H1 (cell line): ENCODE data around the gene DHCR7. TPM values are rescaled to one million over a fixed set of nuclear protein-coding genes. Genes with fewer than 3 reads are reported as not detected.

Experiments used
- CTCF ChIA-PET: fragments of 300-600 bp; sonication (Branson Sonifier 250); formaldehyde crosslinking; loops from one replicate; lab custom pipeline; 2021; ENCODE audit not compliant: partially characterized antibody; lab: Charles Lee
- POLR2A ChIA-PET: fragments of 300-600 bp; sonication (Branson Sonifier 250); formaldehyde crosslinking; loops from one replicate; lab custom pipeline; 2021; ENCODE audit warnings: inconsistent platforms; ENCODE audit not compliant: partially characterized antibody; lab: Charles Lee
- DNase-seq, 2 experiments: peaks; one replicate each; pipeline versions ENCODE4 v3.0.0 to v3.0.0-alpha.2; 2010 to 2022; ENCODE audit warnings: low spot score in 2 of 2, low read depth in 1 of 2, mixed read lengths in 1 of 2
- FAIRE-seq: peaks from 2 replicates; lab custom pipeline; 2011; peaks lifted over from hg19 to GRCh38; lab: Jason Lieb, UNC
- H2AFZ ChIP-seq: 2 replicates; pipeline ENCODE4 v1.8.1; 2012; ENCODE audit warnings: low read length, inconsistent platforms
- H2AK5ac ChIP-seq: 2 replicates; pipeline ENCODE4 v1.6.1; 2013; ENCODE audit warnings: low read depth, low read length
- H2BK120ac ChIP-seq: replicated peaks from 2 replicates; pipeline ENCODE3; 2013; ENCODE audit warnings: low read depth, low read length, inconsistent platforms
- H2BK12ac ChIP-seq: 2 replicates; pipeline ENCODE4 v1.6.1; 2013; ENCODE audit warnings: low read depth, low read length
- H2BK15ac ChIP-seq: 2 replicates; pipeline ENCODE4 v1.6.1; 2013; ENCODE audit warnings: low read length
- H2BK20ac ChIP-seq: 2 replicates; pipeline ENCODE4 v1.6.1; 2013; ENCODE audit warnings: low read length
- H2BK5ac ChIP-seq: 2 replicates; pipeline ENCODE4 v1.6.1; 2013; ENCODE audit warnings: low read depth, low read length
- H3K14ac ChIP-seq: 2 replicates; pipeline ENCODE4 v1.6.1; 2013; ENCODE audit warnings: inconsistent platforms; ENCODE audit not compliant: insufficient read length
- H3K18ac ChIP-seq: 2 replicates; pipeline ENCODE4 v1.6.1; 2013; ENCODE audit warnings: low read length; ENCODE audit errors: extremely low read depth
- H3K23ac ChIP-seq: 2 replicates; pipeline ENCODE4 v1.6.1; 2013; ENCODE audit warnings: inconsistent platforms; ENCODE audit not compliant: insufficient read length
- H3K23me2 ChIP-seq: 2 replicates; pipeline ENCODE4 v1.6.1; 2013; ENCODE audit warnings: low read depth, low read length
- H3K27ac ChIP-seq: 2 replicates; pipeline ENCODE4 v1.6.1; 2011; ENCODE audit warnings: low read depth, low read length, inconsistent platforms
- H3K27me3 ChIP-seq, 4 experiments: replicated peaks in 1 of 4; 1 replicate in 1 of 4; 2 replicates in 3 of 4; pipeline versions ENCODE4 v1.6.1 to v1.8.1; 2011 to 2013; ENCODE audit warnings: low read length in 3 of 4, mild to moderate bottlenecking in 3 of 4, inconsistent platforms in 2 of 4, mixed read lengths in 2 of 4, moderate library complexity in 1 of 4; ENCODE audit not compliant: control insufficient read depth in 3 of 4, insufficient read depth in 3 of 4; ENCODE audit errors: extremely low read depth in 1 of 4
- H3K36me3 ChIP-seq, 4 experiments: 2 replicates each; pipeline versions ENCODE4 v1.6.1 to v1.8.1; 2011 to 2013; ENCODE audit warnings: mild to moderate bottlenecking in 4 of 4, low read length in 3 of 4, moderate library complexity in 2 of 4, control low read depth in 1 of 4, inconsistent platforms in 1 of 4; ENCODE audit not compliant: insufficient read depth in 4 of 4, control insufficient read depth in 2 of 4
- H3K4ac ChIP-seq: replicated peaks from 2 replicates; pipeline ENCODE3; 2013; ENCODE audit warnings: low read length, low read depth, mixed read lengths, inconsistent platforms; ENCODE audit not compliant: insufficient read length
- H3K4me1 ChIP-seq, 4 experiments: replicated peaks in 1 of 4; 1 replicate in 1 of 4; 2 replicates in 3 of 4; pipeline versions ENCODE4 v1.6.1 to v1.8.1; 2011 to 2013; ENCODE audit warnings: low read length in 3 of 4, inconsistent platforms in 2 of 4, mixed read lengths in 1 of 4; ENCODE audit not compliant: insufficient read depth in 4 of 4, control insufficient read depth in 3 of 4
- H3K4me2 ChIP-seq, 2 experiments: 2 replicates each; pipeline versions ENCODE4 v1.6.1 to v1.8.1; 2011 to 2013; ENCODE audit warnings: low read depth in 2 of 2, low read length in 2 of 2, control low read depth in 1 of 2, inconsistent platforms in 1 of 2, mild to moderate bottlenecking in 1 of 2; ENCODE audit not compliant: insufficient read depth in 1 of 2
- H3K4me3 ChIP-seq, 4 experiments: fragments of 200-600, 300-600 bp in 1 of 4; sonication (generic), shearing (Covaris generic), sonication (Bioruptor Twin) in 1 of 4; 2 replicates each; pipeline versions ENCODE4 v1.5.1 to v1.8.1; 2011 to 2016; ENCODE audit warnings: low read length in 4 of 4, low read depth in 3 of 4, control low read depth in 2 of 4, inconsistent platforms in 2 of 4, mild to moderate bottlenecking in 2 of 4, mixed read lengths in 1 of 4, moderate library complexity in 1 of 4; ENCODE audit not compliant: insufficient read depth in 2 of 4; ENCODE audit errors: extremely low read depth in 1 of 4
- H3K56ac ChIP-seq: replicated peaks from 2 replicates; pipeline ENCODE3; 2013; ENCODE audit warnings: low read depth, mild to moderate bottlenecking, mixed read lengths, low read length, inconsistent platforms; ENCODE audit not compliant: insufficient read length
- H3K79me1 ChIP-seq: 2 replicates; pipeline ENCODE4 v1.6.1; 2013; ENCODE audit warnings: low read depth, low read length, control low read depth
- H3K79me2 ChIP-seq, 2 experiments: 2 replicates each; pipeline versions ENCODE4 v1.6.1 to v1.8.1; 2012 to 2013; ENCODE audit warnings: low read length in 2 of 2, mild to moderate bottlenecking in 2 of 2, inconsistent platforms in 1 of 2; ENCODE audit not compliant: insufficient read depth in 2 of 2, control insufficient read depth in 1 of 2
- H3K9ac ChIP-seq, 4 experiments: replicated peaks in 1 of 4; 1 replicate in 1 of 4; 2 replicates in 3 of 4; pipeline versions ENCODE4 v1.6.1 to v1.8.1; 2011 to 2013; ENCODE audit warnings: low read depth in 3 of 4, low read length in 3 of 4, control low read depth in 2 of 4, mild to moderate bottlenecking in 2 of 4, moderate library complexity in 2 of 4, inconsistent platforms in 1 of 4; ENCODE audit errors: extremely low read depth in 1 of 4
- H3K9me3 ChIP-seq, 2 experiments: 2 replicates each; pipeline versions ENCODE4 v1.6.1 to v1.8.1; 2012 to 2013; ENCODE audit warnings: mild to moderate bottlenecking in 2 of 2, moderate library complexity in 2 of 2, control low read depth in 1 of 2, inconsistent platforms in 1 of 2, low read depth in 1 of 2, low read length in 1 of 2, mixed read lengths in 1 of 2; ENCODE audit not compliant: insufficient read depth in 2 of 2
- H4K20me1 ChIP-seq, 2 experiments: replicated peaks in 1 of 2; 2 replicates each; pipeline versions ENCODE3 to v1.8.1; 2011 to 2013; ENCODE audit warnings: inconsistent platforms in 2 of 2, low read length in 2 of 2, mild to moderate bottlenecking in 1 of 2; ENCODE audit not compliant: insufficient read depth in 2 of 2, control insufficient read depth in 1 of 2
- H4K5ac ChIP-seq: 2 replicates; pipeline ENCODE4 v1.6.1; 2013; ENCODE audit warnings: low read length, low read depth, mixed read lengths, inconsistent platforms; ENCODE audit not compliant: insufficient read length
- H4K8ac ChIP-seq: 2 replicates; pipeline ENCODE4 v1.8.0; 2013; ENCODE audit warnings: mild to moderate bottlenecking, moderate library complexity, low read length, inconsistent platforms; ENCODE audit not compliant: insufficient read depth; ENCODE audit errors: extremely low read depth
- H4K91ac ChIP-seq: replicated peaks from 2 replicates; pipeline ENCODE3; 2013; ENCODE audit warnings: low read length, mixed read lengths, inconsistent platforms; ENCODE audit not compliant: insufficient read length
- GTF2F1 ChIP-seq: IDR thresholded peaks from 2 replicates; pipeline ENCODE4 v1.6.1; 2012; ENCODE audit warnings: low read depth, low read length, improper control_type of control experiment, borderline replicate concordance
- HDAC2 ChIP-seq, 2 experiments: fragments of 300-600 bp in 1 of 2; sonication (generic) in 1 of 2; IDR thresholded peaks; 2 replicates each; pipeline ENCODE4 v1.6.1; 2011 to 2012; ENCODE audit warnings: low read depth in 2 of 2, low read length in 2 of 2, mild to moderate bottlenecking in 2 of 2, moderate library complexity in 2 of 2, borderline replicate concordance in 1 of 2, inconsistent platforms in 1 of 2
- HDAC6 ChIP-seq: IDR thresholded peaks from one replicate; pipeline ENCODE4 v1.7.1; 2012; ENCODE audit warnings: low read depth, mild to moderate bottlenecking, inconsistent platforms, low read length, moderate library complexity
- JUND ChIP-seq: IDR thresholded peaks from 2 replicates; pipeline ENCODE4 v1.6.1; 2011; ENCODE audit warnings: mild to moderate bottlenecking, improper control_type of control experiment, low read length
- TBP ChIP-seq: IDR thresholded peaks from 2 replicates; pipeline ENCODE4 v1.6.1; 2011; ENCODE audit warnings: low read depth, low read length, improper control_type of control experiment
- TEAD4 ChIP-seq: IDR thresholded peaks from 2 replicates; pipeline ENCODE4 v1.6.1; 2012; ENCODE audit warnings: low read depth, low read length, inconsistent platforms, mixed read lengths
- ZNF274 ChIP-seq: IDR thresholded peaks from 2 replicates; pipeline ENCODE4 v1.7.0; 2012; ENCODE audit warnings: low read length, borderline replicate concordance; ENCODE audit errors: extremely low read depth
- WGBS, 2 experiments: shearing (Covaris generic) in 1 of 2; methylation state at CpG; one replicate each; pipeline versions ENCODE4 v1.1.6 to v1.1.7; 2013 to 2015; ENCODE audit warnings: low lambda C conversion rate in 2 of 2, mixed read lengths in 2 of 2, inconsistent platforms in 1 of 2, low coverage in 1 of 2, missing lambda C conversion rate in 1 of 2; ENCODE audit not compliant: insufficient replicate concordance in 2 of 2, insufficient coverage in 1 of 2, insufficient read length in 1 of 2; ENCODE audit errors: extremely low coverage in 1 of 2, missing lambda C conversion rate in 1 of 2; 5-methylcytosine and 5-hydroxymethylcytosine counted together
- polyA plus RNA-seq, 7 experiments: library from polyadenylated mRNA; depleted of rRNA in 3 of 7; stranded (reverse) in 5 of 7; unstranded in 2 of 7; fragments of >200 nt in 5 of 7; fragments of 200-250 nt in 2 of 7; gene quantifications; 1 replicate in 5 of 7; 2 replicates in 1 of 7; 4 replicates in 1 of 7; pipeline versions ENCODE4 v1.2.1 to v1.2.3, GENCODE V29; 2011 to 2013; ENCODE audit warnings: missing spikeins in 2 of 7, mixed read lengths in 2 of 7
- total RNA-seq: library from RNA; stranded (reverse); fragmentation: NEBNext Ultra II Directional; extraction: Animal tissue kit (Norgen Biotek cat#: 25700); gene quantifications from 2 replicates; pipeline ENCODE4 v1.2.1, GENCODE V29; 2021
- TF ChIP-seq, protein P1 (sequence below), 3 experiments: IDR thresholded peaks; 1 replicate in 2 of 3; 2 replicates in 1 of 3; pipeline versions ENCODE4 v1.5.1 to v1.6.1; 2011; ENCODE audit warnings: low read length in 3 of 3, mild to moderate bottlenecking in 3 of 3, inconsistent platforms in 2 of 3, low read depth in 1 of 3, moderate library complexity in 1 of 3; ENCODE audit not compliant: insufficient read depth in 1 of 3; ENCODE audit errors: control extremely low read depth in 1 of 3
- TF ChIP-seq, protein P2 (sequence below): IDR thresholded peaks from 2 replicates; pipeline ENCODE4 v1.6.1; 2012; ENCODE audit warnings: inconsistent platforms

Gene DHCR7
- total and polyA plus RNA-seq, 2 of the 8 experiments (the other 6 are each of a cell fraction or from before 2014, with no cell fraction given): 144 to 157 TPM

DNA sequence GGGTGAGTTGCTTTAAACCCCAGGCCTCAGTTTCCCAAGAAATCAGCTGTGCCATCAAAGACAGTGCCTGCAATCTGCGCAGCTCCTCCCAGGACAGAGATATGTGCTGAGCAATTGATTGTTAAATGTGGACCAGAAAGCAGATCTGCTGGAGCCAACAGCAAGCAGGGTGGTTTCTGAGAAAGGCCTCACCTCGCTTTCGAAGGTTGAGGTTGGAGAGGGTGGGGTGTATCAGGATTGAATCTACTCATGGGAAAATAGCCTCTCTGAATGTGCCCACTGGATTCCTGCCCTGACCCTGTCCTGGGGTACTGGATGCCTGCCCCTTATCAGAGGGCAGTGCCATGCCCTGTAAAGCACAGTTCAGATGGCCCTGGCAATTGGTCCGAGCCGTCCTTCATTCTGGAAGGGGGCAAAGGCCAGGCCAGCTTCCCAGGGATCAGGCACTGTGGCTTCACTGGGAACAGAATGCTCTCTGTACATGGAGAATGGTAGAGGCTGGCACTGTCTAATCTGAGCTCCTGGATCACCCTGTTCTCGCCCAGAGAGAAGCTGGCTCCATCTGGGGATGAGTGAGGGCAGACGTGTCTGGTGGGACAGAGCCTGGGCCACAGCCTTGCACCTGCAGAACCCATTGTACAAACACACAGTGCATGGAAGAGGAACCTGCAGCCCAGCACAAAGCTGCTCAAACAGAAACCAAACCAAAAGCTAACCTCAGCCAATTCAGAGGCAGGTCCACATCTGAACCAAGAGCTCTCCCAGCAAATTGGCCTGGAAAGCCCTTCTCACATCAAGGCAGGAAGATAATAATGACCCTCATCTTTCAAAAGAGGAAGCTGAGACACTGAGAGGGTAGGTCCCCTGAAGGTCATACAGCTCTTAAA lies 15.2 kb downstream of the DHCR7 start:
- no peak overlapping the region for H3K4ac ChIP-seq
- H3K27ac ChIP-seq: no peak overlapping the region
- no peak overlapping the region for H3K56ac ChIP-seq
- H2BK20ac ChIP-seq: no peak overlapping the region
- H3K18ac ChIP-seq: no peak overlapping the region
- H3K14ac ChIP-seq: no peak overlapping the region
- peaks cover 4 to 29% (median 20%) of the 10 kb centered on the region in 4 experiments for H3K36me3 ChIP-seq
- H2BK15ac ChIP-seq: no peak overlapping the region
- CTCF ChIA-PET: interaction anchor here (0.6 to 2.6 kb wide), 7 partner anchors 13 to 312 kb away, joined by 3 to 16 read pairs (median 4); no protein-coding TSS in a partner anchor
- H2BK12ac ChIP-seq: no peak overlapping the region
- no peak overlapping the region for H3K4me3 ChIP-seq
- H3K79me1 ChIP-seq: no peaks in the 10 kb centered on the region
- WGBS, 2 experiments: 90% methylated on average over 7 of the region's 7 CpGs; no CpG with 5 or more reads in 1 of the 2 experiments
- no peak overlapping the region for H3K4me2 ChIP-seq
- POLR2A ChIA-PET: interaction anchor here (1.7 kb wide), 1 partner anchor 14 kb away, joined by 3 read pairs; no protein-coding TSS in a partner anchor
- no peaks in the 10 kb centered on the region for H3K9me3 ChIP-seq
- no peaks in the 10 kb centered on the region for H3K79me2 ChIP-seq
- no peak overlapping the region for H4K91ac ChIP-seq
- no peak overlapping the region for H4K5ac ChIP-seq
- H3K9ac ChIP-seq: no peak overlapping the region
- FAIRE-seq (no peak), DNase-seq (no peak)
- H2BK5ac ChIP-seq: no peak overlapping the region
- H2AFZ ChIP-seq: no peak overlapping the region
- no peak overlapping the region for H3K23ac ChIP-seq
- H4K20me1 ChIP-seq: peaks cover 10 to 23% of the 10 kb centered on the region in 2 experiments
- no peaks in the 10 kb centered on the region for H3K23me2 ChIP-seq
- no peak overlapping the region for H2AK5ac ChIP-seq
- H2BK120ac ChIP-seq: no peak overlapping the region
- H4K8ac ChIP-seq: no peak overlapping the region
- H3K4me1 ChIP-seq: no peaks in the 10 kb centered on the region
- H3K27me3 ChIP-seq: no peaks in the 10 kb centered on the region
- no peak for TF ChIP-seq GTF2F1
- TF ChIP-seq HDAC6: no peak
- TF ChIP-seq JUND: no peak
- TF ChIP-seq TBP: no peak
- TF ChIP-seq, protein P1, sequence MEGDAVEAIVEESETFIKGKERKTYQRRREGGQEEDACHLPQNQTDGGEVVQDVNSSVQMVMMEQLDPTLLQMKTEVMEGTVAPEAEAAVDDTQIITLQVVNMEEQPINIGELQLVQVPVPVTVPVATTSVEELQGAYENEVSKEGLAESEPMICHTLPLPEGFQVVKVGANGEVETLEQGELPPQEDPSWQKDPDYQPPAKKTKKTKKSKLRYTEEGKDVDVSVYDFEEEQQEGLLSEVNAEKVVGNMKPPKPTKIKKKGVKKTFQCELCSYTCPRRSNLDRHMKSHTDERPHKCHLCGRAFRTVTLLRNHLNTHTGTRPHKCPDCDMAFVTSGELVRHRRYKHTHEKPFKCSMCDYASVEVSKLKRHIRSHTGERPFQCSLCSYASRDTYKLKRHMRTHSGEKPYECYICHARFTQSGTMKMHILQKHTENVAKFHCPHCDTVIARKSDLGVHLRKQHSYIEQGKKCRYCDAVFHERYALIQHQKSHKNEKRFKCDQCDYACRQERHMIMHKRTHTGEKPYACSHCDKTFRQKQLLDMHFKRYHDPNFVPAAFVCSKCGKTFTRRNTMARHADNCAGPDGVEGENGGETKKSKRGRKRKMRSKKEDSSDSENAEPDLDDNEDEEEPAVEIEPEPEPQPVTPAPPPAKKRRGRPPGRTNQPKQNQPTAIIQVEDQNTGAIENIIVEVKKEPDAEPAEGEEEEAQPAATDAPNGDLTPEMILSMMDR (IDR thresholded peaks at IDR 0.05; ENCODE audit: control extremely low read depth in 1 of 3, insufficient read depth in 1 of 3, low read depth in 1 of 3, low read length in 3 of 3): no peak
- TF ChIP-seq, protein P2, sequence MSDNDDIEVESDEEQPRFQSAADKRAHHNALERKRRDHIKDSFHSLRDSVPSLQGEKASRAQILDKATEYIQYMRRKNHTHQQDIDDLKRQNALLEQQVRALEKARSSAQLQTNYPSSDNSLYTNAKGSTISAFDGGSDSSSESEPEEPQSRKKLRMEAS: no peak
- TF ChIP-seq ZNF274: no peak
- TF ChIP-seq HDAC2 (IDR thresholded peaks at IDR 0.05; ENCODE audit: borderline replicate concordance in 1 of 2, low read depth in 2 of 2, low read length in 2 of 2): no peak
- no peak for TF ChIP-seq TEAD4
